Fibroblast of lung (primary cell): Measurements from ENCODE around the gene CCL18.

Experiments
- EZH2 ChIP-seq: IDR thresholded peaks from 2 replicates; pipeline ENCODE4 v1.5.1; 2012; ENCODE audit warnings: low read length, control low read depth, mild to moderate bottlenecking; ENCODE audit errors: missing control alignments
- TF ChIP-seq, protein P1 (sequence below), 2 donors: IDR thresholded peaks in 1 of 2; conservative IDR thresholded peaks in 1 of 2; 1 replicate in 1 of 2; 2 replicates in 1 of 2; pipeline ENCODE4 v1.5.1; 2011 to 2012; ENCODE audit warnings: low read length in 2 of 2, control low read depth in 1 of 2, inconsistent platforms in 1 of 2, low read depth in 1 of 2, mild to moderate bottlenecking in 1 of 2

DNA sequence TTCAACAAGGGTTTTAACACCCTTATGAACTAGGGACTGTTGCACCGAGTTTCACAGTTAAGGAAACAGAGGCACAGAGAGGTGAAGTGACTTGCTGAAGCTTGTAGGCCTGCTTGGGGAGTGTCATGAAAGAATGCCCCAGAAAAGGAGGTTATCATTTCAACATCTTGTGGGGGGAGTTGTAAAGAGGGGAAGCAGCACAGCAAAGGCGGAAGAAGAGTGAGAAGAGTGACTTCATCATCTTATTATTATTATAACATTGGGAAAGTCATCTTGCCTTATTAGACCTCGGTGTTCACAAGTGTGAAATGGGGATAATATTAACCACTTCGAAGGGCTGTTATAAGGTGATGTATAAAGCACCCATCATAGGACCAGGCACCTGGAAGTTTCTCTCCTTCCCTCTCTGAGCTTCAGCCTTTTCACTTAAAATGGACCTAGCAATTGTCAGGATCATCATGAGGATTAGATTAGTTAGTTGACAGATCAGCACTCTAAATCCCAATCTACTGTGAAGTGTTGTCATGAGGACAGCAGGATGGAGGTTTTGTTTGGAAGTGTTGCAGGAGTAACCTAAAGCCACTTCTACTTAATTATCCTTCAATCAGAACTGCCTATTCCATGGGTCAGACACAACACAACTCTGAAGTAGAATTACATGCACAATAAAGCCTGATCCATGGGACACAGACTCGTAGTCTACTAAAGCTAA lies 41.9 kb downstream of the CCL18 start:
- TF ChIP-seq, protein P1, sequence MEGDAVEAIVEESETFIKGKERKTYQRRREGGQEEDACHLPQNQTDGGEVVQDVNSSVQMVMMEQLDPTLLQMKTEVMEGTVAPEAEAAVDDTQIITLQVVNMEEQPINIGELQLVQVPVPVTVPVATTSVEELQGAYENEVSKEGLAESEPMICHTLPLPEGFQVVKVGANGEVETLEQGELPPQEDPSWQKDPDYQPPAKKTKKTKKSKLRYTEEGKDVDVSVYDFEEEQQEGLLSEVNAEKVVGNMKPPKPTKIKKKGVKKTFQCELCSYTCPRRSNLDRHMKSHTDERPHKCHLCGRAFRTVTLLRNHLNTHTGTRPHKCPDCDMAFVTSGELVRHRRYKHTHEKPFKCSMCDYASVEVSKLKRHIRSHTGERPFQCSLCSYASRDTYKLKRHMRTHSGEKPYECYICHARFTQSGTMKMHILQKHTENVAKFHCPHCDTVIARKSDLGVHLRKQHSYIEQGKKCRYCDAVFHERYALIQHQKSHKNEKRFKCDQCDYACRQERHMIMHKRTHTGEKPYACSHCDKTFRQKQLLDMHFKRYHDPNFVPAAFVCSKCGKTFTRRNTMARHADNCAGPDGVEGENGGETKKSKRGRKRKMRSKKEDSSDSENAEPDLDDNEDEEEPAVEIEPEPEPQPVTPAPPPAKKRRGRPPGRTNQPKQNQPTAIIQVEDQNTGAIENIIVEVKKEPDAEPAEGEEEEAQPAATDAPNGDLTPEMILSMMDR (conservative IDR thresholded peaks at IDR 0.05 in 1 of 2, IDR thresholded peaks at IDR 0.05 in 1 of 2; ENCODE audit: low read depth in 1 of 2, low read length in 2 of 2) = no peak
- no peak for TF ChIP-seq EZH2
